Calu3 (cell line): ENCODE data around the gene RAVER1. TPM values are rescaled to one million over a fixed set of nuclear protein-coding genes. Genes with fewer than 3 reads are reported as not detected.

ENCODE experiments used
- BruUV-seq: library from RNA; stranded (reverse); fragments of 400-500 nt; replicated peaks from 2 replicates; lab custom pipeline; 2021; lab: Mats Ljungman, UMichigan
- CTCF ChIA-PET: fragments of 300-600 bp; sonication (Branson Sonifier 250); formaldehyde crosslinking; loops from one replicate; lab custom pipeline; 2022; ENCODE audit warnings: antibody characterized with exemption; lab: Charles Lee
- DNase-seq: peaks from one replicate; pipeline ENCODE4 v3.0.0; 2022
- H3K27ac Mint-ChIP-seq: one replicate; pipeline ENCODE4 v1.8.0; 2022; ENCODE audit warnings: mixed read lengths; ENCODE audit not compliant: unreplicated experiment
- H3K27me3 Mint-ChIP-seq: one replicate; pipeline ENCODE4 v1.8.0; 2022; ENCODE audit warnings: mixed read lengths; ENCODE audit not compliant: unreplicated experiment
- H3K36me3 Mint-ChIP-seq: one replicate; pipeline ENCODE4 v1.8.0; 2022; ENCODE audit warnings: mild to moderate bottlenecking, moderate library complexity, mixed read lengths; ENCODE audit not compliant: insufficient read depth, unreplicated experiment
- H3K4me1 Mint-ChIP-seq: one replicate; pipeline ENCODE4 v1.8.0; 2022; ENCODE audit warnings: mild to moderate bottlenecking, low read depth, mixed read lengths; ENCODE audit not compliant: unreplicated experiment
- H3K4me3 Mint-ChIP-seq: one replicate; pipeline ENCODE4 v1.8.0; 2022; ENCODE audit warnings: mild to moderate bottlenecking, low read depth, moderate library complexity, mixed read lengths; ENCODE audit not compliant: unreplicated experiment
- H3K9me3 Mint-ChIP-seq: one replicate; pipeline ENCODE4 v1.8.0; 2022; ENCODE audit warnings: low read depth, mixed read lengths; ENCODE audit not compliant: unreplicated experiment
- CTCF ChIP-seq: fragments of 200-600 bp; IDR thresholded peaks from one replicate; pipeline ENCODE4 v1.8.0; 2022; ENCODE audit warnings: antibody characterized with exemption; ENCODE audit not compliant: unreplicated experiment
- intact Hi-C: fragments of 100-400 bp; cut with micrococcal nuclease; formaldehyde crosslinking; loops from one replicate; pipeline ENCODE4 v1.10.0; 2022; ENCODE audit not compliant: unreplicated experiment
- total RNA-seq: library from RNA; stranded (reverse); gene quantifications from 2 replicates; pipeline ENCODE4 v1.2.3, GENCODE V29; 2022

The RAVER1 gene
- total RNA-seq, 1 experiment from 2014 or later, result 43.2 TPM

GRCh38 chr19:10270616-10271394, 62.5 kb downstream of the RAVER1 start, which contains the start of gene ICAM1:
Gene ICAM1, plus strand, starts transcription at chr19:10271120. Its CDS starts 40 bp downstream, at chr19:10271160.
- TF ChIP-seq CTCF, result no peak
- BruUV-seq, result TSS peak; percentile 96
- Mint-ChIP-seq H3K4me1 (peaks cover 23% of the 10 kb centered on the region), H3K4me3 (peak within 1 kb of the TSS; percentile 71), H3K9me3 (no peaks in the 10 kb centered on the region), H3K27ac (peak within 1 kb of the TSS; percentile 42), H3K27me3 (no peaks in the 10 kb centered on the region), H3K36me3 (peaks cover 63% of the 10 kb centered on the region)
- CTCF ChIA-PET, result interaction anchor here (0.6 to 3.7 kb wide), 10 partner anchors 9 to 584 kb away, joined by 3 to 40 read pairs (median 4); partner anchors contain the start of gene ICAM4
- DNase-seq, result peak; percentile 78
- intact Hi-C loops, result no loop called here

- H3K4me1 Mint-ChIP-seq, result peaks cover 23% of the 10 kb centered on the region
- TF ChIP-seq CTCF, result no peak
- peak overlapping the region; percentile 42 for H3K27ac Mint-ChIP-seq
- peaks cover 60% of the 10 kb centered on the region for H3K36me3 Mint-ChIP-seq
- intact Hi-C loops, result no loop called here
- no peaks in the 10 kb centered on the region for H3K9me3 Mint-ChIP-seq
- BruUV-seq, result no TSS peak
- no peaks in the 10 kb centered on the region for H3K27me3 Mint-ChIP-seq
- H3K4me3 Mint-ChIP-seq, result peak overlapping the region; percentile 71
- DNase-seq, result no peak
- CTCF ChIA-PET, result interaction anchor here (0.6 to 3.7 kb wide), 9 partner anchors 10 to 585 kb away, joined by 3 to 40 read pairs (median 5); partner anchors contain the start of gene ICAM5
Observed at GRCh38 chr19:10270180-10270615, 63.1 kb downstream of the RAVER1 start.

GRCh38 chr19:10269333-10270179, 63.8 kb downstream of the RAVER1 start:
- Mint-ChIP-seq H3K4me1 (peaks cover 18% of the 10 kb centered on the region), H3K27me3 (no peaks in the 10 kb centered on the region), H3K36me3 (peaks cover 53% of the 10 kb centered on the region), H3K4me3 (peak overlapping the region; percentile 71), H3K9me3 (no peaks in the 10 kb centered on the region), H3K27ac (peak overlapping the region; percentile 42)
- no TSS peak for BruUV-seq
- DNase-seq, result peak; percentile 90
- peak; percentile 62 for TF ChIP-seq CTCF
- CTCF ChIA-PET, result interaction anchor here (0.6 to 3.7 kb wide), 8 partner anchors 10 to 149 kb away, joined by 3 to 40 read pairs (median 5); partner anchors contain the start of genes ICAM5 and TYK2
- intact Hi-C loops, result loop anchor here (1.0 kb wide), 1 partner anchor 119 kb away; no protein-coding TSS in a partner anchor

- intact Hi-C loops, result no loop called here
- Mint-ChIP-seq H3K9me3 (no peaks in the 10 kb centered on the region), H3K4me3 (no peak overlapping the region), H3K4me1 (peaks cover 8% of the 10 kb centered on the region), H3K27ac (no peak overlapping the region), H3K36me3 (peaks cover 39% of the 10 kb centered on the region), H3K27me3 (no peaks in the 10 kb centered on the region)
- TF ChIP-seq CTCF, result no peak
- CTCF ChIA-PET, result interaction anchor here (1.1 to 1.3 kb wide), 2 partner anchors 120 to 123 kb away, joined by 3 read pairs; no protein-coding TSS in a partner anchor
- DNase-seq, result no peak
- BruUV-seq, result no TSS peak
Observed at GRCh38 chr19:10268071-10268470, 65.3 kb downstream of the RAVER1 start.
